HG03432 (cell line): ENCODE data around the gene SHB.

ENCODE experiments used
- ATAC-seq: cut with Tn5 transposase; IDR thresholded peaks from one replicate; pipeline ENCODE4 v1.9.1; 2021; ENCODE audit warnings: mild to moderate bottlenecking, moderate library complexity; ENCODE audit not compliant: unreplicated experiment

SHB gene

DNA sequence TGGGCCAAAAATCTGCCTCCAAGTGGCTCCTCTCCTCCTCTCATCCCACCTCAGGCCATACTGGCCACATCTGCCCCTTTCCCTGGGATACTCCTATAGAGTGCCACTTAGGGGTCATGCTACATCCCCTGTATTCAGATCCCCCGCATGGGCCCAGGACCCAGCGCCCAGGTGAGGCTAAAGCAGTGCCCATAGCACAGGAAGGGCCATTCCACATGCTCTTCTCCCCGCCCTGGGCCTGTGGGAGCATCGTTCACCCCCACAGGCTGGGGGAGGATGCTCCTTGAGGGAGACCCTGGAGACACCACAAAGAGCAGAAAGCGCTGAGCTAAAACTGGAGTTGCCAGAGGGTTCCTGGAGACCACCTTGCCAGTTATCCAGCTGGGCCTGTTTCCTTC, 112.6 kb downstream of the SHB start:
- no peak for ATAC-seq

DNA sequence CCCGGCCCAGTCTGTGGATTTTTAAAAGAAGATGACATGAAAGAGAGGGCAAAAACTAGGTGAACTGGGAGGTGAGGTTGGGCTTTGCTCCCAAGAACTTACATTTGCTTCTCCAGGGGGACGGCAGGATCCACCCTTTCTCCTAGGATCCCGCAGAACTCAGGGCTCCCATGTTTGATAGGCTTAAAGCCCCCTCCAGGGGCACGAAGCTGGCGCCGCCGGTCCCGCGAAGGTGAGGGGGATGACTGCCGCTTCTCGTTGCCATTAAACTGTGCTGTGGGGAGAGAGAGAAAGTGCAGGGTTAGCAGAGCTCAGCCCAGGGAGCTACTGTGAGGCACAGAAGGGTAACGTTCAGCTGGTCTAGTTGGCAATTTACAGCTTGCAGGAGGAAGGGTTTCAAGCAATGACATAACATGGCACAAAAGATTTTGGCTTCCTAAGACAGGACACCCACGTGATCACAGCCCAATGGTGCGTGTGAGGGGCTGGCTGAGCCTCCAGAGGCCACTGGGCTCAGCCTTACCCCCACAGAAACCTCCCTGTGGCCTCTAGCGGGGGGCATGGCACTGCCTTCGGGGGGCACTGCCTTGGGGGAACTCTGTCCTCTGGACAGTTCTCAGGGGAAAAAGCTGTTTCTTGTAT, 113.1 kb downstream of the SHB start:
- ATAC-seq: no peak

DNA sequence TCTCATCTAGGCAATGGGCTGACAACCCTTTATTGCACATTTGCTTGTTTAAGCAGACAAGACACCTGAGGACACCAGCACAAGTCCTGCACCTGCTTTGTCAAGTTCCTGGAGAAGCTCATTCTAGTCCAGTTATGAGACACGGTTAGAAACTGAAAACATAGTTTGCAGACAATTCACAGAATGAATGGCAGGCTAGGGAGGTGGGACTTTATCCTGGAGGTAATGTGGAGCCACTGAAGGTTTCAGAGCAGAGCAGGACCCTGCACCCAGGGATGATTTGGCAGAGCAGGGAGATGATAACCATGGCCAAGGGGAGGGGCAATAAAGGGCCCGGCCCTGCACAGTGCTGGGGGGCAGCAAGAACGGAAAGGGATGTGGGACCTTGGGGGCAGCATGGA, 114.4 kb downstream of the SHB start:
- peak; percentile 43 for ATAC-seq

DNA sequence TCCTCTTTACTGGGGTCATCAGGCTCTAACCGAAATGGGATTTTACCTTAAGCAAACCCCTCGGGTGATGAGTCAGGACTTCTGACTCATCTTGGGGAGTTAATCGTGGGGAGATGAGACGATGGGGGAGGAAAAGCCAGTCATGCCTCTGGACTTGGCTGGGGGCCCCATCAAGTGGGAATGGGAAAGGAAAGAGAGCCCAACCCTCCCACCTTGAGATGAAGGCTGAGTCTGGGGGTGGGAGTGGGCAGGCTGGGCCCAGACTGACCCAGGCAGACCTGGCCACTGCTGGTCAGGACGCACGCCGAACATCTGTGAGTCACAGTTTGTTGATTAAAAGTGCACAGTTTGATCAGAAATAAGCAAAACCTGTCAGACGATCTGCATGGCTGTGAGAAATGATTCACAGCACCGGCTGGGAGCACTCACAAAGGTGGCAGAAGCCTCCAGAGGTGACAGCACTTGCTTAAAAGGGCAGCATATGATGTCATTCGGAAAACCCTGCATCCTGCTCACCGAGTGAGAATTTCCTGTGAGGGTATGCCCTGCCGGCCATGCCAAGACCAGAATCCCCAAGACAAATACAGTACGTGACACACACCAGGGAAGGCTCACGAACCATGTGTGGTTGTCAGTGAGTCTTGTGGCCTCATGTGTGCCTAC, 115.1 kb downstream of the SHB start:
- ATAC-seq: peak; percentile 85

- no peak for ATAC-seq
These were observed 115.7 kb downstream of the SHB start for GRCh38 chr9:37953206-37953774.

- no peak for ATAC-seq
These were observed 116.3 kb downstream of the SHB start for GRCh38 chr9:37952731-37953130.

- no peak for ATAC-seq
These were observed 117.2 kb downstream of the SHB start for GRCh38 chr9:37951671-37952449.

DNA sequence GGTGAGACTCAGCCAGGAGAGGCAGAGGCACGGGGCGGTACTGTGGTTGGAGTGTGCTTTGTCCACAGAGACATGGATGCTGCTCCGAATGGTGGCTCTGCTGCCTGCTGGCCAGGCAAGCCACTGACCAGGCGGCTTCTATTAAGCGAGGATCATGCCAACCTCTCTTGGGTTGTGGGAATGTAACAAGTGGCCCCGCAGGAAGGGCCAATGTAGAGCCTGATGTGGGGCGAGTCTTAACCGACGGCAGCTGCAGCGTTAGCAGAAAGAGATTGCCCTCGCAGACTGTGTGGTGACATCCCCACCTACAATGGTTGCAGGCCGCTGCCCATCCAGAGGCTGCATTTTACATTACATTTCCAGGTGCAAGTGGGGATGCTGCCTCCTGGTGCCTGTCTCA, 118.5 kb downstream of the SHB start:
- no peak for ATAC-seq

DNA sequence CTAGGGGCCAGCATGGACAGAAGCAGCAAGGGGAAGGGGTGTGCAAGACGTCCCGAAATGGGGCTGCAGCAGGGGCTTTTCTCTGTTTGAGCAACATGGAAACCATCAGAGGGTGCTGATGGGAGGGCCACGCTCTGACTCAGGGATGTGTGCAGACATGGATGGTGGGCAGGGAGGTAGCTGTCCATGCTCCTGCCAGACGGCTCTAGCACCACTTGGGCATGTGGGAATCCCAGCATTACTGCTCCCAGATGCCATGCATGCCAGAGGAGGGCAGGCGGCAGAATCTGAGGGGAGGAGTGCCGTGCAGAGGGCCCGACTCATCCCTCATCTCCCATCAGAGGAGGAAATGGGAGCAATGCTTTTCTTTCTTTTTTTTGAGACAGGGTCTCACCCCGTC, 119.5 kb downstream of the SHB start:
- ATAC-seq: no peak

- no peak for ATAC-seq
These were observed 120.5 kb downstream of the SHB start for GRCh38 chr9:37948417-37948980.

DNA sequence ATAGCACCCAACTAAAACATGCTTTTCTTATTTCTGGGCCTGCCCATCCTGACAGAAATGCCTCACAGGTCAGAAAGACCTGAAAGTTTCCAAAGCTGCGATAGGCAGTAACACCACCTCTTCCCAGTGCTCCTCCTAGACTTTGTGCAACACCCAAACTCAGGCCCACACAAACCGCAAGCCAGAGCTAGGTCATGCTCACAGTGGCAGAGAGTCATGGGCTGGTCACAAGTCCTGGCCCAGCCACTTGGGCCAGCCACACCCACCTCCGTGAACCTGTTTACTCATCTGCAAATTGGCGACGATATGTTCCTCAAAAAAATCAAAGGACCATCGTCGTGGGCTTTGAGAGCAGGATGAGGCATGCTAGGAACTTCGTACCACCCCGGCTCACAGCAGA, 121.0 kb downstream of the SHB start:
- ATAC-seq: no peak

- ATAC-seq: no peak
These were observed 121.6 kb downstream of the SHB start for GRCh38 chr9:37947471-37947870.

GRCh38 chr9:37946971-37947370, 122.1 kb downstream of the SHB start:
- ATAC-seq: no peak

DNA sequence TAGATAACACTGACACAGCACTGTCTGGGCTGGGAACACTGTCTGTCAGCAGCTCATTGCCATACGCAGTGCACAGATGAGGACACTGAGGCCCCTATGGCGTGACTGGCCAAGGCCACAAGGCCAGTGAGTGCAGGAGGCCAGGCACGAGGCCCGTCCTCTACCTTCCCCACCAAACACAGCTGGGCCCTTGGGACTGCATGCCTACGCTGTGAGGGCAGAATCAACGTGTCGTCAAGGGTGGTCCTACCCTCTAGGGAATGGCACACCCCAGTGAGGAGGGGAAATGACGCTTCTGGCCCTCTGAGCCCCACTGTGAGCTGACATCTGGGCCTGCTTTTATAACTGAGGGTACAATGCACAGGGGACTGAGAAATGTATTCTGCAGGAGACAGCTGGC, 123.0 kb downstream of the SHB start:
- no peak for ATAC-seq

DNA sequence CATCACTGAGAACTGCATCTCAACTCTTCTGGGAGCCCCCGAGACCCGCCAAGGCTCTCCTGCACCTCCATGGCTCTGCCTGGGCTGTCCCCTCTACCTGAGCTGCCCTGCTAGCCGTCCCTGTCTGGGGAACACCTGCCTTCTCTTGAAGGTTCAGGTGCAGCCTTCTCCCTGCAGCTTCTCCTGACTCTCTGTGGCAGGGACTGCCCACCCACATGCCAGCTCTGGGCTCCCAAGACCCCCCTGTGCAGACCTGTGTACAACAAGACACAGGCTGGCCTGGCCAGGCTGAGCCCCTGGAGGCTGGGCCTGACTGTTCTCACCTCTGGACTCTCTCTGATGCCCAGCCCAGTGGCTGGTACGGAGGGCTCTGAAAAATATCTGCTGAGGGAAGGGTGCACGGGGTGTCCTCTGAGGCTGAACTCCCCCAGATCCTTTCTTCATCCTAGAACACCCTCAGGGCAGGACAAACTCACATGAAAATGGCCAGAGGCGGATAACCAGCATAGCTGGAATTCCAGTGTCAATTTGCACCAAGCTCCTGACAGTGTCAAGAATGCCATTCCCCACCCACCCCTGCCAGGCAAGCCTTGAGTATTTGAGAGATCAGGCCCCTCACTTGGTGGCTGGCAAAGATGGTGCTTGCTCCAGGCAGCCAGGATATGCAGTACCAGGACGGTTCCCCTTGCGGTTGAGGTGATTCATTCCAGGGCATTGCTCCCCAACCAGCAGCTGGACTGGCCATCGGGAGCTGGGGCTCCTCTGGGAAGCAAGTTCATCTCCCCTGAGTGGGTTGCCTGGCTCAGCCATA, 124.2 kb downstream of the SHB start:
- no peak for ATAC-seq

- no peak for ATAC-seq
These were observed 124.8 kb downstream of the SHB start for GRCh38 chr9:37944266-37944650.

GRCh38 chr9:37943345-37944265, 125.4 kb downstream of the SHB start:
- no peak for ATAC-seq

- no peak for ATAC-seq
These were observed 126.2 kb downstream of the SHB start for GRCh38 chr9:37942621-37943344.

- no peak for ATAC-seq
These were observed 127.8 kb downstream of the SHB start for GRCh38 chr9:37941253-37941652.
